Smooth muscle cell (in vitro differentiated cells): Measurements from ENCODE around the gene SLC25A1. TPM values are rescaled to one million over a fixed set of nuclear protein-coding genes. Genes with fewer than 3 reads are reported as not detected.

ENCODE experiments used
- DNase-seq: peaks from one replicate; lab custom pipeline; 2025; ENCODE audit not compliant: unreplicated experiment; lab: John Stamatoyannopoulos, UW
- H2AFZ ChIP-seq: fragments of 200-600 bp; sonication (generic); 2 replicates; pipeline ENCODE4 v1.6.0; 2016; ENCODE audit warnings: antibody characterized with exemption, low read depth, mild to moderate bottlenecking
- H3F3A ChIP-seq: fragments of 200-600 bp; sonication (generic); 2 replicates; pipeline ENCODE4 v1.6.0; 2017; ENCODE audit warnings: antibody characterized with exemption, low read depth
- H3K27ac ChIP-seq: fragments of 200-600 bp; sonication (generic); 2 replicates; pipeline ENCODE4 v1.5.1; 2016; ENCODE audit warnings: low read depth, mild to moderate bottlenecking
- H3K27me3 ChIP-seq: fragments of 200-600 bp; sonication (generic); 2 replicates; pipeline ENCODE4 v1.6.1; 2016; ENCODE audit warnings: low read depth, mild to moderate bottlenecking
- H3K36me3 ChIP-seq: fragments of 200-600 bp; sonication (generic); 2 replicates; pipeline ENCODE4 v1.5.1; 2016; ENCODE audit warnings: low read depth
- H3K4me1 ChIP-seq: fragments of 200-600 bp; sonication (generic); 2 replicates; pipeline ENCODE4 v1.5.1; 2016; ENCODE audit warnings: low read depth
- H3K4me2 ChIP-seq: fragments of 200-600 bp; sonication (generic); 2 replicates; pipeline ENCODE4 v1.6.0; 2016; ENCODE audit warnings: mild to moderate bottlenecking
- H3K4me3 ChIP-seq: fragments of 200-600 bp; sonication (generic); 2 replicates; pipeline ENCODE4 v1.5.1; 2016; ENCODE audit warnings: mild to moderate bottlenecking
- H3K79me2 ChIP-seq: fragments of 200-600 bp; sonication (generic); 2 replicates; pipeline ENCODE4 v1.6.0; 2016; ENCODE audit warnings: low read depth, mild to moderate bottlenecking
- H3K9ac ChIP-seq: fragments of 200-600 bp; sonication (generic); 2 replicates; pipeline ENCODE4 v1.6.0; 2016; ENCODE audit warnings: low read depth
- H3K9me3 ChIP-seq: fragments of 200-600 bp; sonication (generic); replicated peaks from 2 replicates; pipeline ENCODE4 v1.5.1; 2016; ENCODE audit warnings: low read depth
- H4K20me1 ChIP-seq: fragments of 200-600 bp; sonication (generic); 2 replicates; pipeline ENCODE4 v1.6.0; 2016; ENCODE audit warnings: low read depth
- CTCF ChIP-seq: fragments of 200-600 bp; sonication (generic); IDR thresholded peaks from 2 replicates; pipeline ENCODE4 v1.5.1; 2017; ENCODE audit warnings: borderline replicate concordance, mild to moderate bottlenecking, antibody characterized with exemption; ENCODE audit not compliant: insufficient read depth, poor library complexity, severe bottlenecking
- WGBS: methylation state at CpG from one replicate; pipeline ENCODE4 v1.1.7; 2016; ENCODE audit warnings: low lambda C conversion rate; 5-methylcytosine and 5-hydroxymethylcytosine counted together
- polyA plus RNA-seq: library from polyadenylated mRNA; unstranded; fragments of >200 nt; fragmentation: Nextera tagmentation; extraction: Ambion mirVana; gene quantifications from 2 replicates; pipeline ENCODE4 v1.2.1, GENCODE V29; 2016
- total RNA-seq: library from RNA; depleted of rRNA; stranded (reverse); fragments of >200 nt; gene quantifications from 2 replicates; pipeline ENCODE4 v1.2.3, GENCODE V29; 2014

The SLC25A1 gene
- total and polyA plus RNA-seq, 2 experiments from 2014 or later, result 56.5 to 204 TPM

GRCh38 chr22:19179497-19180048 is 1.0 kb upstream of the SLC25A1 start:
- Histone ChIP-seq H3K4me3 (peak overlapping the region; percentile 94), H3K4me2 (peak overlapping the region; percentile 98), H3K79me2 (peaks cover 22% of the 10 kb centered on the region), H4K20me1 (peaks cover 33% of the 10 kb centered on the region), H3K27ac (no peak overlapping the region), H3F3A (no peaks in the 10 kb centered on the region), H3K27me3 (no peaks in the 10 kb centered on the region), H3K9ac (no peak overlapping the region), H2AFZ (no peak overlapping the region), H3K4me1 (peaks cover 5% of the 10 kb centered on the region), H3K36me3 (no peaks in the 10 kb centered on the region), H3K9me3 (no peaks in the 10 kb centered on the region)
- TF ChIP-seq CTCF, result peak; percentile 57
- 38% methylated on average over 15 of the region's 15 CpGs for WGBS
- DNase-seq, result peak; percentile 53

- Histone ChIP-seq H3K79me2 (peaks cover 27% of the 10 kb centered on the region), H3K4me2 (peak overlapping the region; percentile 98), H3K27me3 (no peaks in the 10 kb centered on the region), H3F3A (no peaks in the 10 kb centered on the region), H3K27ac (no peak overlapping the region), H3K36me3 (no peaks in the 10 kb centered on the region), H3K9ac (peak overlapping the region; percentile 66), H3K4me1 (peaks cover 5% of the 10 kb centered on the region), H4K20me1 (peaks cover 39% of the 10 kb centered on the region), H3K4me3 (peak overlapping the region; percentile 94), H2AFZ (peak overlapping the region; percentile 43), H3K9me3 (no peaks in the 10 kb centered on the region)
- DNase-seq, result peak; percentile 63
- no peak for TF ChIP-seq CTCF
- WGBS, result under 1% methylated on average over 23 of the region's 80 CpGs
Measured at GRCh38 chr22:19178065-19178656, 375 bp downstream of the SLC25A1 start.

DNA sequence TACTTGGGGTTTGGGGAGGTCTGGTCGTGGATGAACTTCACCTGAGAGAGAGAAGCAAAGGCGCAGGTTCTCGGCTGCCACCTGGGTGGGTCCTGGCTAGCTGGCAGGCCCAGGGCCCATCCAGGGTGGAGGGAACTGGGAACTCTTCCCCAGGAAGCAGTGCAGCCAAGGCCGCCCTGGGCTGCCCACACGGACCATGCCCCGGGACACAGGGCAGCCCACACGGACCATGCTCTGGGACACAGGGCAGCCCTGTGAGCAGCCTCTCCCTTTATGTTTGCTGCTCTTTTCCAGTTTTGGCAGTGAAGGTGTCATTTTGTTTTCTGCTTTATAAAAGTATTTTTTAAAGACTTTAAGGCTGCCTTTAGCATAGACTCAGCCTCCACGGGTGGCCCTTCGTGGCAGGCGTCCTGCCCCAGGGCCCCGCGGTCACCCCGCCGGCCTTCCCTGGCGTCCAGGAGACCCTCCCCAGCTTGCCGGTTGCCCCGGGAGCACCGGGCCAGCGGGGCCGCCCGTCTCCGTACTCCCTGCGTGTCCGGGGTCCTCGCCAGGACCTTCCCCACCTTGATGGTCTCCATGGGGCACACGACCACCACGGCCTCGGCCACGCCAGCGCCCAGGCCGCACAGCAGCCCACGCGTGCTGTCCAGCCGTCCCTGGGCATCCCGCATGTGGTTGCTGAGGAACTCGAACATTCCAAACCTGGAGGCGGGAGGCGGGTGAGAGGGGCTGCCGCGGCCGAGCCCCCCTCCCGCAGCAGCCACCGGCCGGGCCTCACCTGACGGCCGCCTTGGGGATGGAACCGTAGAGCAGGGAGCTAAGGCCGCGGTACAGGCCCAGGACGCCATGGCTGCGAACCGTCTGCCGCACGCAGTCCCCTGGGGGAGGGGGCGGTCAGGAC is 1.1 kb downstream of the SLC25A1 start:
- H3F3A ChIP-seq, result no peaks in the 10 kb centered on the region
- H3K27me3 ChIP-seq, result no peaks in the 10 kb centered on the region
- H3K9ac ChIP-seq, result peak overlapping the region; percentile 66
- DNase-seq, result no peak
- H2AFZ ChIP-seq, result peak overlapping the region; percentile 43
- H4K20me1 ChIP-seq, result peaks cover 43% of the 10 kb centered on the region
- H3K4me1 ChIP-seq, result peaks cover 9% of the 10 kb centered on the region
- peak overlapping the region; percentile 98 for H3K4me2 ChIP-seq
- H3K36me3 ChIP-seq, result no peaks in the 10 kb centered on the region
- WGBS, result 15% methylated on average over 53 of the region's 55 CpGs
- TF ChIP-seq CTCF, result no peak
- H3K4me3 ChIP-seq, result peak overlapping the region; percentile 94
- H3K9me3 ChIP-seq, result no peaks in the 10 kb centered on the region
- H3K79me2 ChIP-seq, result peaks cover 34% of the 10 kb centered on the region
- peak overlapping the region; percentile 4 for H3K27ac ChIP-seq
